Esophagus muscularis mucosa (tissue), 3 donors: ENCODE measurements around the gene OLFML3.

Experiments used
- POLR2AphosphoS5 ChIP-seq, 2 donors: sonication (generic); formaldehyde crosslinking; IDR thresholded peaks; one replicate each; pipeline ENCODE4 v1.6.1; 2017; ENCODE audit warnings: antibody characterized with exemption in 2 of 2
- TF ChIP-seq, protein P1 (sequence below), 3 experiments: fragments of 200-600 bp in 2 of 3; fragments of 450-650 bp in 1 of 3; sonication (generic) in 2 of 3; IDR thresholded peaks; one replicate each; pipeline ENCODE4 v1.5.1; 2017 to 2019; ENCODE audit warnings: antibody characterized with exemption in 3 of 3, mild to moderate bottlenecking in 2 of 3, moderate library complexity in 1 of 3

DNA sequence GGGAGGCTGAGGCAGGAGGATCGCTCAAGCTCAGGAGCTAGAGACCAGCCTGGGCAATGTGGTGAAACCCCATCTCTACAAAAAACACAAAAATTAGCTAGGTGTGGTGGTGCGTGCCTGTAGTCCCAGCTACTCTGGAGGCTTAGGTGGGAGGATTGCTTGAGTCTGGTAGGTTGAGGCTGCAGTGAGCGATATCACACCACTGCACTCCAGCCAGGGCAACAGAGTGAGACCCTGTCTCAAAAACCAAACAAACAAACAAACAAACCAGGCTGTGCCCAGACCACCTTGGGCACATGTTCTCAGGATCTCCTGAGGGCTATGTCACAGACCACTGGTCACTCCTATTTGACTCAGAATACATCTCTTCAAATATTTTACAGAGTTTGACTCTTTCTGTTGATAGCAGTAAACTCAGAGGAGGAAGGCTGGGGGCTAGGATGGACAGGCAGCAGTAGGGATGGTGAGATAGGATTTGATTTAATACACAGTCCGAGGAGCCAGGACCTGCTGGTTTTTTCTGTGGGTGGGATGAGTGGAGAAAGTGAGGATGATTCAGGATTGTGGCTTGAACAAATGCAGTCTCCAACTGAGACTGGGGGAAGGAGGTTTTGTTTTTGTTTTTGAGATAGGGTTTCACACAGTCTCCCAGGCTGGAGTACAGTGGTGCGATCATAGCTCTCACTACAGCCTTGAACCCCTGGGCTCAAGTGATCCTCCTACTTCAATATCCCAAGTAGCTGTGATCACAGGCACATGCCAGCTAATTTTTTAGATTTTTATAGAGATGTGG lies 46.5 kb downstream of the OLFML3 start:
- TF ChIP-seq, protein P1, sequence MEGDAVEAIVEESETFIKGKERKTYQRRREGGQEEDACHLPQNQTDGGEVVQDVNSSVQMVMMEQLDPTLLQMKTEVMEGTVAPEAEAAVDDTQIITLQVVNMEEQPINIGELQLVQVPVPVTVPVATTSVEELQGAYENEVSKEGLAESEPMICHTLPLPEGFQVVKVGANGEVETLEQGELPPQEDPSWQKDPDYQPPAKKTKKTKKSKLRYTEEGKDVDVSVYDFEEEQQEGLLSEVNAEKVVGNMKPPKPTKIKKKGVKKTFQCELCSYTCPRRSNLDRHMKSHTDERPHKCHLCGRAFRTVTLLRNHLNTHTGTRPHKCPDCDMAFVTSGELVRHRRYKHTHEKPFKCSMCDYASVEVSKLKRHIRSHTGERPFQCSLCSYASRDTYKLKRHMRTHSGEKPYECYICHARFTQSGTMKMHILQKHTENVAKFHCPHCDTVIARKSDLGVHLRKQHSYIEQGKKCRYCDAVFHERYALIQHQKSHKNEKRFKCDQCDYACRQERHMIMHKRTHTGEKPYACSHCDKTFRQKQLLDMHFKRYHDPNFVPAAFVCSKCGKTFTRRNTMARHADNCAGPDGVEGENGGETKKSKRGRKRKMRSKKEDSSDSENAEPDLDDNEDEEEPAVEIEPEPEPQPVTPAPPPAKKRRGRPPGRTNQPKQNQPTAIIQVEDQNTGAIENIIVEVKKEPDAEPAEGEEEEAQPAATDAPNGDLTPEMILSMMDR (IDR thresholded peaks at IDR 0.05) = no peak
- TF ChIP-seq POLR2AphosphoS5 (IDR thresholded peaks at IDR 0.05) = no peak
